SK-N-SH treated with all-trans-retinoic acid at 6 μM for 48 hours (cell line): ENCODE measurements around the gene FCRLB.

ENCODE experiments used
- ESRRG ChIP-seq: fragments of 250-450 bp; sonication (Bioruptor Pico); IDR thresholded peaks from 2 replicates; pipeline ENCODE4 v1.6.1; 2021; ENCODE audit warnings: mild to moderate bottlenecking
- GLIS3 ChIP-seq: fragments of 250-450 bp; sonication (Bioruptor Pico); IDR thresholded peaks from 2 replicates; pipeline ENCODE4 v1.5.0; 2020; ENCODE audit warnings: mild to moderate bottlenecking, moderate library complexity
- ISL1 ChIP-seq: fragments of 250-450 bp; sonication (Bioruptor Pico); IDR thresholded peaks from 2 replicates; pipeline ENCODE4 v2.1.2; 2022; ENCODE audit warnings: mild to moderate bottlenecking, moderate library complexity
- TOX ChIP-seq: fragments of 250-450 bp; sonication (Bioruptor Pico); IDR thresholded peaks from 2 replicates; pipeline ENCODE4 v1.8.0; 2021; ENCODE audit warnings: mild to moderate bottlenecking, moderate library complexity, borderline replicate concordance
- ZFP3 ChIP-seq: fragments of 250-450 bp; sonication (Bioruptor Pico); IDR thresholded peaks from 2 replicates; pipeline ENCODE4 v1.5.0; 2020; ENCODE audit warnings: mild to moderate bottlenecking, moderate library complexity
- ZNF565 ChIP-seq: fragments of 450-650 bp; formaldehyde crosslinking; conservative IDR thresholded peaks from 2 replicates; pipeline ENCODE4 v1.5.0; 2020; ENCODE audit warnings: low read depth, mild to moderate bottlenecking, moderate library complexity
- ZNF70 ChIP-seq: fragments of 450-650 bp; formaldehyde crosslinking; IDR thresholded peaks from 2 replicates; pipeline ENCODE4 v1.5.0; 2020; ENCODE audit warnings: mild to moderate bottlenecking, moderate library complexity
- TF ChIP-seq, protein P1 (sequence below): fragments of 250-450 bp; sonication (Bioruptor Pico); IDR thresholded peaks from 2 replicates; pipeline ENCODE4 v1.8.0; 2020; ENCODE audit warnings: mild to moderate bottlenecking, moderate library complexity, borderline replicate concordance

GRCh38 chr1:161720956-161721737 lies at the start of gene FCRLB:
- TF ChIP-seq ZFP3 (CRISPR knock-in tag) = no peak
- no peak for TF ChIP-seq ZNF565 (CRISPR knock-in tag)
- no peak for TF ChIP-seq ESRRG
- no peak for TF ChIP-seq ZNF70 (CRISPR knock-in tag)
- TF ChIP-seq, protein P1, sequence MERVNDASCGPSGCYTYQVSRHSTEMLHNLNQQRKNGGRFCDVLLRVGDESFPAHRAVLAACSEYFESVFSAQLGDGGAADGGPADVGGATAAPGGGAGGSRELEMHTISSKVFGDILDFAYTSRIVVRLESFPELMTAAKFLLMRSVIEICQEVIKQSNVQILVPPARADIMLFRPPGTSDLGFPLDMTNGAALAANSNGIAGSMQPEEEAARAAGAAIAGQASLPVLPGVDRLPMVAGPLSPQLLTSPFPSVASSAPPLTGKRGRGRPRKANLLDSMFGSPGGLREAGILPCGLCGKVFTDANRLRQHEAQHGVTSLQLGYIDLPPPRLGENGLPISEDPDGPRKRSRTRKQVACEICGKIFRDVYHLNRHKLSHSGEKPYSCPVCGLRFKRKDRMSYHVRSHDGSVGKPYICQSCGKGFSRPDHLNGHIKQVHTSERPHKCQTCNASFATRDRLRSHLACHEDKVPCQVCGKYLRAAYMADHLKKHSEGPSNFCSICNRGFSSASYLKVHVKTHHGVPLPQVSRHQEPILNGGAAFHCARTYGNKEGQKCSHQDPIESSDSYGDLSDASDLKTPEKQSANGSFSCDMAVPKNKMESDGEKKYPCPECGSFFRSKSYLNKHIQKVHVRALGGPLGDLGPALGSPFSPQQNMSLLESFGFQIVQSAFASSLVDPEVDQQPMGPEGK (CRISPR knock-in tag) = no peak
- TF ChIP-seq ISL1 (CRISPR knock-in tag) = no peak
- TF ChIP-seq TOX = no peak
- no peak for TF ChIP-seq GLIS3 (CRISPR knock-in tag)
